ENCODE measurements around the gene ATP2B2.
"Not testable (repeated sequence)": the region's sequence is repeated elsewhere in the genome, so short reads cannot be mapped to it uniquely, and the experiment has no call there.

Gene ATP2B2

GRCh38 chr3:10303785-10304184 is 201.6 kb downstream of the ATP2B2 start:
- no peak for DNase-seq (ENCODE audit: low spot score)
- TF ChIP-seq CTCF (IDR thresholded peaks at IDR 0.05; ENCODE audit: extremely low read depth, insufficient read depth, missing control alignments): no peak
- in situ Hi-C loops (cut with MboI; ENCODE audit: low pct_unique_long_range_greater_than_20kb, low sequenced_read_pairs, unreplicated experiment): no loop called here

DNA sequence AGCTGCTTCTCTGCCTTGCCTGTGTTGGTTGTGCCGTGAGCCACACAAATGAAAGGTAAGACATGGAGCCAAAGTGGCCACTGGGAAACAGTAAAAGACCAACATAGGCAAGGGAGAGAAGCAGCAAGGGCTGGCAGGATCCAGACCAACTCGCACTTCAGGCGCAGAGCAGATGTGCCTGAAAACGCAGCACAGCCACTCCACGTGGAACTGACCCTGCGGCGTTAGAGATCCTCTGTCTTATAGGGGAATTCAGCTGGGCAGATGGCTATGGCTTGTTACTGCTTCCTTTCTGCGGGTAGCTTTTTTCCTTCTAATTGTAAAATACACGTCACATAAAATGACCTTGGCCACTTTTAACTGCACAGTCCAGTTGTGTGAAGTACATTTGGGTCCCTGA is 202.3 kb downstream of the ATP2B2 start:
- TF ChIP-seq CTCF (IDR thresholded peaks at IDR 0.05; ENCODE audit: extremely low read depth, insufficient read depth, missing control alignments): no peak
- no peak for DNase-seq (ENCODE audit: low spot score)
- in situ Hi-C loops (cut with MboI; ENCODE audit: low pct_unique_long_range_greater_than_20kb, low sequenced_read_pairs, unreplicated experiment): no loop called here

GRCh38 chr3:10300087-10300486 is 205.3 kb downstream of the ATP2B2 start:
- in situ Hi-C loops (cut with MboI; ENCODE audit: low pct_unique_long_range_greater_than_20kb, low sequenced_read_pairs, unreplicated experiment): no loop called here
- no peak for DNase-seq (ENCODE audit: low spot score)
- TF ChIP-seq CTCF (IDR thresholded peaks at IDR 0.05; ENCODE audit: extremely low read depth, insufficient read depth, missing control alignments): no peak

DNA sequence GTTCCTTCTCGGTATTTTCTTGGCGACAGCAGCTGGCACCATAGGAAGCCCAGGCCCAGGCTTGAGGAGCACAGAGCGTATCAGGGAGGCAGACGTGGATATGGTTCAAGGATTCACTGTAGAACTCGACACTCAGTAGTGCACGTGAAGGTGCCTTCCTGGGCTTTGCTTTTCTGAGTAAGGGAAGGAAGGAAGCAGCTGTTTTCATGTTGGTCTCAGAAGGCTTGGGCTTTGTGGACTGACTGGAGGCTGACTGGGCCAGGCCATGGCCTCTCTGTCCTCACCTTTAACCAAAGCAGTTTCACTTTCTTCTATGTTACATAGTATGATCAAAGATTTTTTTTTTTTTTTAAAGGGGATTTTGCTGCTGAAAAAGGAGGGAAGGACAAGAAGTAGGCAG is 205.7 kb downstream of the ATP2B2 start:
- in situ Hi-C loops (cut with MboI; ENCODE audit: low pct_unique_long_range_greater_than_20kb, low sequenced_read_pairs, unreplicated experiment): no loop called here
- DNase-seq (ENCODE audit: low spot score): peak; percentile 50
- no peak for TF ChIP-seq CTCF (IDR thresholded peaks at IDR 0.05; ENCODE audit: extremely low read depth, insufficient read depth, missing control alignments)

DNA sequence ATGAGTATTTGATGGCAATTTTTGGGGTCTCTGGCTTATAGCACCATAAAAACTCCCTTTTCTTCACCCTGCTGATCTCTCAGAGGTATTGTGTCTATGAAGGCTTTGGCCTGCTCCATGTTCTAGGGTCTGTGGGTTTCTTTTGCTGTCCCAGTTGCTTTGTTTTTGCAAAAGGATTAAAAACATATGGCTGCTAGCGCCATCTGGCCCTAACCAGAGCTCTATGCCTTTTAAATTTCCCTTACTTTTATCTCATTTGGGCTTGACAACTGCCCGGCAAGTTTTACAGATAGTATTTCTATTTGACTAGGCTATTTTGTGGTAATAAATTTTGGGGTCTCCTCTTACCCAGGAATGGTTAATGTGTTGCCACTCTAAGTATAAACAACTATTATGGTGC is 206.2 kb downstream of the ATP2B2 start:
- no peak for DNase-seq (ENCODE audit: low spot score)
- in situ Hi-C loops (cut with MboI; ENCODE audit: low pct_unique_long_range_greater_than_20kb, low sequenced_read_pairs, unreplicated experiment): no loop called here
- TF ChIP-seq CTCF (IDR thresholded peaks at IDR 0.05; ENCODE audit: extremely low read depth, insufficient read depth, missing control alignments): peak; percentile 11

- in situ Hi-C loops (cut with MboI; ENCODE audit: low pct_unique_long_range_greater_than_20kb, low sequenced_read_pairs, unreplicated experiment); DNase-seq (ENCODE audit: low spot score): not testable (repeated sequence)
Observed at GRCh38 chr3:10298064-10298463, 207.3 kb downstream of the ATP2B2 start.

GRCh38 chr3:10294030-10294586 is 211.3 kb downstream of the ATP2B2 start:
- TF ChIP-seq CTCF (IDR thresholded peaks at IDR 0.05; ENCODE audit: extremely low read depth, insufficient read depth, missing control alignments): no peak
- no peak for DNase-seq (ENCODE audit: low spot score)
- in situ Hi-C loops (cut with MboI; ENCODE audit: low pct_unique_long_range_greater_than_20kb, low sequenced_read_pairs, unreplicated experiment): no loop called here

All from GM13977 (cell line).